ENCODE data around the gene MCM9.
"Not testable (repeated sequence)": the region's sequence is repeated elsewhere in the genome, so short reads cannot be mapped to it uniquely, and the experiment has no call there.

MCM9 gene

DNA sequence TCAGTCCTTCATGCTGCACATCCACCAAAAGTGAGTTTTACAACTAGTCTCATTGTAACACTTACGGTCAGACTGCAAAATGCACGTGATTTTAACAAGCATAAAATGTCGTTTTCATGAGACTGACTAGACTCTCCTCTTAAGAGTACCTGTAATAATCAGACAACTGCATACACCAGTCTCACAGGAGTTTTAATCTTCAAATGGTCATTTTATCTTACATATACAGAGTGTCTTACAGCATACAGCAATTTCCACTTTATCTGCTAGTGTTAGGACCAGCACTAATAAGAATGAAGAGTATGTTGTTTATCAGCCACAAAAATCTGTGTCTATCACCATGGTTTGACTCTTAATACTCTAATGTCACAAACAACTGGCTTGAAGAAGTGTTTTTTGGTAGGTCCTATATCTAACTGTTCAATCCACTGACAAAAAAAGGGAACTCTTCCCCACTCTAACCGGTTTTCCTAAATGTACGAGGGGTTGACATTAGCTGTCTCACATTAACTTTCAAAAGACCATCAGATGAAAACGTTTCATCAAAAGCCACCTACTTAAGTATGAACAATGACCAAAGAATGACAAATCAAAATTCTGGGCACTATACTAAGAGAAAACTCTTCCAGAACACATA lies 42.5 kb downstream of the MCM9 start:
- DNase-seq = no peak

DNA sequence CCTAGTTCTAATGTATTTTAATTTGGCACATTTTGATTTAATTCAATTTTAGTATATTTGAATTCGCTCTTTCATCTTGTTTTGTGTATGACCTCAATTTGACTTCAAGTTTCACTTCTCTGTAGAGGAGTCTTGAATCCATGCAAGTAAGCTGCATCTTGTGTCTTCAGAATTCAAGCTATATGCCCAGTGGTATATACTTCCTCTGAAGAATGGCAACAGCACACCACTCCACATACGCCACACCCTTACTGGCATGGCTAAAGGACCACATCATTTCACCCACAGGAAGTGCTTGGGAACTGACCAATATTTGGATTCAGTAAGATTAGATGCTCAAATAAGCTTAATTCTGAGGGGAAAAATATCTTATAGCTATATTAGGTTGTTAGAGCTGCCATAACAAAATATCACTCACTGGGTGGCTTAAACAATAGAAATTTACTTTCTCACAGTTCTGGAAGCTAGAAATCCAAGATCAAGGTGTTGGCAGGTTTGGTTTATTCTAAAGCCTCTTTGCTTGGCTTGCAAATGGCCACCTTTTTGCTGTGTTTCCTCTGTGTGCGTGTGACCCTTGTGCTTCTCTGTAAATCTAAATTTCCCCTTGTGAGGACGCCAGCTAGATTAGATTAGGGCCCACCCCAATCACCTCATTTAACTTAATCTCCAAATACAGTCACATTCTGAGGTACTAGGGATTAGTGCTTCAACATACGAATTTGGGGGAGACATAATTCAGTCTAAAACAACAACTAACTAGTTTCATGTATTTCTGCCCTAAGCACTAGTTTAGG lies 43.8 kb downstream of the MCM9 start:
- DNase-seq = no peak

DNA sequence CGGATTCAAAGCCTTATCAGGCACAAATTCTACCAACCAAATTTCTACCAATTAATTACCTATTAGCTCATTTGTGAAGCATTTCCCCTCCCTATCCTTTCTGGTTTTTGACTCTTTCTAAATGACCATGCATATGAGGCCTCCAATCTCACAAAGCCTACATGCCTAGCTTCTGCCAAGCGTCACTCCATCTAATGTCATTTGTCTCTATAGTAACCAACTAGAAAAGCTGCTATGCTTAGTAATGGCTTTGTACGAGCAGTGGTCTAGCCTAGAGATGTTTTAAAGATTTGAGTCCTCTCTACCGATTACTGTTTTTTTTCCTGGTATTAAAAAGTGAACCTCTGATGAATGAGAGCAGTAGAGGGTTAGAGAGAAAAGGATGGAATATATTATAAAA lies 45.8 kb downstream of the MCM9 start:
- DNase-seq = no peak

DNA sequence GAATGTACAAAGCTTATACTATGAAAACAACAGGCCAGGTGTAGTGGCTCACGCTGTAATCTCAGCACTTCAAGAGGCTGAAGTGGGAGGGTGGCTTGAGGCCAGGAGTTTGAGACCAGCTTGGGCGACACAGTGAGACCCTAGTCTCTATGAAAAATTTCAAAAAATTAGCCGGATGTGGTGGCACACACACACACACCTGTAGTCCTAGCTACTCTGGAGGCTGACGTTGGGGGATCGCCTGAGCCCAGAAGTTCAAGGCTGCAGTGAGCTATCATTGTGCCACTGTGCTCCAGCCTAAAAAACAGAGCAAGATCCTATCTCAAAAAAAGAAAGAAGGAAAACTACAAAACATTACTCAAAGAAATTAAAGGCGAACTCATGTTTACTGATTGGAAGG lies 48.3 kb downstream of the MCM9 start:
- no peak for DNase-seq

DNA sequence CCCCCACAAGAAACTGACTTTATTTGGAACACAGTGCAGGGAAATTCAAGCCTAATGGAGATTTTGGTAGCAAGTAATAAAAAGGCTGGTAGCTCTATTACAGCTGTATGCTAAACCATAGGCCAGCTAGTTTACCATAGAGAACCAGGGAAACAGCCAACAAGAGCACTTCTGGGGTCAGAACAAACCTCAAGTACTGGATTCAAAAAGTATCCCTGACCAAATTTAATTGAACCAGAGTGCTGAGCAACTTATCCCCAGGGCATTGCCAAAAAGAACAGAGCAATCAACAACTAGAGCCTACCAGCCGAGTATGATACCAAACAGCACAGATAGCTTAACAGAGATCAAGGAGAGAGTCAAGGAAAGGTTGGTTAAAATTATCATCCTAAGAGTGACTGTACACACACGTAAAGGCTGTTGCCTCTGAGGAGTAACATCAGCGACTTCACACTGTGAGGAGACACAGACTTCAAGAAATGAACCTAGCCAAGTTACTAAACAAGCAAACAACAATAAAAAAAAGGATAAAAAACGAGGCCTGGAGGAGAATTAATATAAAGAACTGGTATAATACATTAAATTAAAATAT lies 52.5 kb downstream of the MCM9 start:
- DNase-seq = no peak

DNA sequence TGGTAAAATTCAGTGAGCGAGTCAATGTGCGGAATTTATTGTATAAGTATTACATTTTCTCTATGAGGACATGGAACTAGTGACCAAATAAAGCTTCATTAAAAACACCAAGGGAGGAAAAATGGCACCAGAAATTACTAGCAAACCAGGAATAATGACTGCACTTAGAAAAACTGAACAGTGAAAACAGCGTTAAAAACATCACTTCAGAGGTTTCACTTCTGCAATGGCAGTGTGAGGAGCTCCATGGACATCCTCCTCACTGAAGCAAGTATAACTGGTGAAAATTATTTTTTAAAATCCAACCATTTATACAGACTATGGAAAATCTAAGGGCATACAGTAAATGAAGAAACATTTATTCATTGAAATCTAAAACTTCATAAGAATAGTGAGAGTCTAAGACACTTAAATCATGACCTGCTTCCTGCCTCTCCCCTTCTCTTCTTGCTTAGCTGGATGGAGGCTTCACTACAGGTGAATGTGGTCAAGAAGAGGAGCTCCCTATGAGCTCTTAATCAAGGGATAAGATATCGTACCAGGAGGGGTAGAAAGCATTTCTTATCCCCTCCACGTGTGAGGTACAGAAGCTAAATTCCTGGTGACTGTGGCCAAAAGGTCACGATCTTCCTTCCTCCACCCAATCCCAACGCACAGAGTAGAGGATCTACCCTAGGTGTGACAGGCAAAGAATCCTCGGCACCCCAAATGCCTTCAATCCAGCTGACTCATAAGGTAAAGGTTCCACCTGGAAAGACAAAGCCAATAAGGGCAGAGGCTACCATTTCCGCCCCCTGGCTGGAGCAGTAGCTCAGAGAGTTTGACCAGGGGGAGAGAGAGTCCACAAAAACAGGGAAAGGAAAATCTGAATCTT lies 53.3 kb downstream of the MCM9 start:
- no peak for DNase-seq

DNA sequence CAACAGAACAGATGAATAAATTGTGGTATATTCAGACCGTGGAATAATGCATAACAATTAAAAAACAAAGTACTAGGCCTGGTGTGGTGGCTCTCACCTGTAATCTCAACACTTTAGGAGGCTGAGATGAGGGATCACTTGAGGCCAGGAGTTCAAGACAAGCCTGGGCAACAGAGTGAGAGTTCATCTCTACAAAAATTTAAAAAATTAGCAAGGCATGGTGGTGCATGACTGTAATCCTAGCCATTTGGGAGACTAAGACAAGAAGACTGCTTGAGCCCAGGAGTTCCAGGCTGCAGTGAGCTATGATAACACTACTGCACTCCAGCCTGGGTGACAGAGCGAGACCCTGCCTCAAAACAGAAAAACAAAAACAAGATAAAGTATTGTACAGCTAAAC lies 57.2 kb downstream of the MCM9 start:
- no peak for DNase-seq

DNA sequence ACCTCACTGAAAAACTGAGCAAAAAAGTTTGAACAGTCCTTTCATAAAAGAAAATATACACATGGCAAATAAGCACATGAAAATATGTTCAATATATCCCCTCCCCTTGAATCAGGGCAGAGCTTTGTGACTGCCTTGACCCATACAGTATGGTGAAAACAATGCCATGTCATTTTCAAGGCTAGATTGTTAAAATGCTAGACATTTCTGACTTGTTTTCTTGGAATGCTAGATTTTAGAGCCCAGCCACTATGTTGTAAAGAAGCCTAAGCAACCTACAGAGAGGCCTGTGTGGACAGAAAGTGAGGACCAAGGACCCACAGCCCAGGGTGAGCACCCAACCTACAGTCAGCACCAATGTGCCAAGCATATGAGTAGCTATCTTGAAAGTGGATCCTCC lies 58.1 kb downstream of the MCM9 start:
- DNase-seq = no peak

DNA sequence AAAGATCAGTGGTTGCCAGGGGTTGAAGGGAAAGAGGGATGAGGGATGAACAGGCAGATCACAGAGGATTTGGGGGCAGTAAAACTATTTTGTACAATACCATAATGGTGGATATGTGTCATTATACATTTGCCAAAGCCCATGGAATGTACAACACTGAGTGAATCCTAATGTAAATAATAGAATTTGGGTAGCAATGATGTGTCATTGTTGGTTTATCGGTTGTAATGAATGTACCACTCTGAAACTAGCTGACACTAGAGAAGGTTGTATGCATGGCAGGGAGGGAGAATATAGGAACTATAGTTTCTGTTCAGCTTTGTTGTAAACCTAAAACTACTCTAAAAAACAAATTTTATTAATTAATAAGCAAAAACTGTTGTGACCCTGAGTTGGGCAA lies 58.8 kb downstream of the MCM9 start:
- no peak for DNase-seq

DNA sequence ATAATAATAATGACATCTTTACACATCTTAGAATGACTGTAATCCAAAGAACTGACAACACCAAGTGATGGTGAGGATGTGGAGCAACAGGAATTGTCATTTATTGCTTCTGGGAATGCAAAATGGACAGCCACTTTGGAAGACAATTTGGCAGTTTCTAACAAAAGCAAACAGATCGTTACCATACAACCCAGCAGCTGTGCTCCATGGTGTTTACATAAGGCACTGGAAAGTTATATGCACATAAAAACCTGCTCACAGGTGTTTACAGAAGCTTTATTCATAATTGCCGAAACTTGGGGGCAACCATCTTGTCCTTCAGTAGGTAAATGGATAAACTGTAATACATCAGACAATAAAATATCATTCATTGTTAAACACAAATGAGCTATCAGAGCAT lies 59.3 kb downstream of the MCM9 start:
- DNase-seq = no peak

DNA sequence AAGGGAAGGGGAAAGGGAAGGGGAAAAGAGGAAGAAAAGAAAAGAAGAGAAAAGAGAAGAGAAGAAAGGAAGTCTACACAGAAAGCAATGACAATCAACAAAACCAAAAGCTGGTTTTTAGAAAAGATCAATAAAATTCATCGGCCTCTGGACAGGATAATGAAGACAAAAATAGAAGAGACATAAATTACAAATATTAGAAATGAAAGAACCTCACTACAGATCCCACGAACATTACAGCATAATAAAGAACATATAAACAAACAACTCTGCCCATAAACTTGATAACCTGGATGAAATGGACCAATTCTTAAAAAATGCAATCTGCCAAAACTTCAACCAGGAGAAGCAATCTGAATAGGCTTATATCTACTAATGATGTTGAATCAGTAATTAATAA lies 61.7 kb downstream of the MCM9 start:
- DNase-seq = no peak

DNA sequence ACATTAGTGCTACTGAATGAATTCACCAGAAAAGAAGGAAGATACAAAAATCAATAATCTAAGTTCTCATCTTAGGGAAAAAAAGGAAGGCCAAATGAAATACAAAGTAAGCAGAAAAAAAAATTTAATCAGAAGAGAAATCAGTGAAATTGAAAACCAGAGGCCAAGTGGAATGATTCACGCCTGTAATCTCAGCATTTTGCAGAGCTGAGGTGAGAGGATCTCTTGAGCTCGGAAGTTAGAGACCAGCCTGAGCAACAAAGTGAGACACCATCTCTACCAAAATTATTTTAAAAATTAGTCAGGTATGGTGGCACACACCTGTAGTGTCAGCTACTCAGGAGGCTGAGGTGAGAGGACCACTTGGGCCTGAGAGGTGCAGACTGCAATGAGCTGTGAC lies 62.2 kb downstream of the MCM9 start:
- no peak for DNase-seq

DNA sequence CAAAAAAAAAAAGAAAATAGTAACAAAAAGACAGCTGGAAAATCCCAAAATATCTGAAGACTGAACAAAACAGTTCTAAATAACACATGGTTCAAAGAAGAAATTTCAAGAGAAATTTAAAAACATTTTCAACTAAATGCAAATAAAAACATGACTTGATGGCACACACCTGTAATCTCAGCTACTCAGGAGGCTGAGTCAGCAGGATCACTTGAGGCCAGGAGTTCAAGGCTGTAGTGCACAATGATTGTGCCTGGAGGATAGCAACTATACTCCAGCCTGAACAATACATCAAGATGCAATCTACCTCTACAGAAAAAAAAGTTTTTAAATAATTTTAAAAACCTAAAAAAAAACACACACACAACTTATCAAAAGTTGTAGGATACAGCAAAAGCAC lies 62.6 kb downstream of the MCM9 start:
- no peak for DNase-seq

DNA sequence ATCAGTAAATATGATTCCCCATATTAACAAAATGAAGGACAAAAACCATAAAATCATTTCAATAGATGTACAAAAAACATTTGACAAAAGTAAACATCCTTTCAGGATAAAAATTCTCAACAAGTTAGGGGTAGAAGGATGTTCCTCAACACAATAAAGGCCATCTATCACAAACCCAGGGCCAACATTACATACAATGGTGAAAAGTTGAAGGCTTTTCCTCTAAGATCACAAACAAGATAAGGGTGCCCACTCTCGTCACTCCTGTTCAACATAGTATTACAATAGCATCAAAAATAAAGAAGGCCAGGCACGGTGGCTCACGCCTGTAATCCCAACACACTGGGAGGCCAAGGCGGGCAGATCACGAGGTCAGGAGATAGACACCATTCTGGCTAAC lies 63.6 kb downstream of the MCM9 start:
- no peak for DNase-seq

DNA sequence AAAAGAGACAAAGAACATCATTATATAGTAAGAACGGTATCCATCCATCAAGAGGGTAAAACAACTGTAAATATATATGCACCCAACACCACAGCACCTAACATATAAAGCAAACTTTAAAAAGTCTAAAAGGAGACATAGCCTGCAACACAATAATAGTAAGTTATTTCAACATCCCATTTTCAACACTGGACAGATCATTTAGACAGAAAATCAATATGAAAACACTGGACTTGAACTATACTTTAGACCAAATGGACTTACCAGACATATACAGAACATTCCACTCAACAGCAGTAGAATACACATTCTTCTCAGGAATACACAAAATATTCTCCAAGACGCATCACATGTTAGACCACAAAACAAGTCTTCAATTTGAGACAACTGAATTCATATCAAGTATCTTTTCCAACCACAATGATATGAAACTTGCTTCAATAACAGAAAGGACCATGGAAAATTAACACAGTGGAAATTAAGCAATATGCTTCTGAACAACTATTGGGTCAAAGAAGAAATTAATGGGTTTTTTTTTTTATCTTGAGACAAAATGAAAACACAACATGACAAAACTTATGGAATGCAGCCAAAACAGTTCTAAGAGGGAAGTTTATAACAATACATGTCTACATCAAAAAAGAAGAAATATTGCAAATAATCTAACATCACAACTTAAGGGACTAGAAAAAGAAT lies 64.9 kb downstream of the MCM9 start:
- no peak for DNase-seq

DNA sequence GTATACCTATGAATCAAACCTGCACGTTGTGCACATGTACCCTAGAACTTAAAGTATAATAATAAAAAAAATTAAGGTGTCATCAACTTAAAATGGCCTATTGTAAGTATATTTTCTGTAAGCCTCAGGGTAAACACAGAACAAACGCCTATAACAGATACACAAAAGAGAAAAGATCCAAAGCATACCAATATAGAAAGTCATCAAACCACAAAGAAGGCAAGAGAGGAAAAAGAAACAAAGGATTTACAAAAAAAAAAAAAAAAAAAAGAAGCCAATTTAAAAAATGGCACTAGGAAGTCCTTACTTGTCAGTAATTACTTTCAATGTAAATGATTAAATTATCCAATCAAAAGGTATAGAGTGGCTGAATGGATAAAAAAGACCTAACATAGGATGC lies 65.6 kb downstream of the MCM9 start:
- no peak for DNase-seq

DNA sequence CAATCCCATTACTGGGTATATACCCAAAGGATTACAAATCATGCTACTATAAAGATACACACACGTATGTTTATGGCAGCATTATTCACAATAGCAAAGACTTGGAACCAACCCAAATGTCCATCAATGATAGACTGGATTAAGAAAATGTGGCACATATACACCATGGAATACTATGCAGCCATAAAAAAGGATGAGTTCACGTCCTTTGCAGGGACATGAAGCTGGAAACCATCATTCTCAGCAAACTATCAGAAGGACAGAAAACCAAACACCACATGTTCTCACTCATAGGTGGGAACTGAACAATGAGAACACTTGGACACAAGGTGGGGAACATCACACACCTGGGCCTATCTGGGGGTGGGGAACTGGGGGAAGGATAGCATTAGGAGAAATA lies 66.1 kb downstream of the MCM9 start:
- DNase-seq = not testable (repeated sequence)

DNA sequence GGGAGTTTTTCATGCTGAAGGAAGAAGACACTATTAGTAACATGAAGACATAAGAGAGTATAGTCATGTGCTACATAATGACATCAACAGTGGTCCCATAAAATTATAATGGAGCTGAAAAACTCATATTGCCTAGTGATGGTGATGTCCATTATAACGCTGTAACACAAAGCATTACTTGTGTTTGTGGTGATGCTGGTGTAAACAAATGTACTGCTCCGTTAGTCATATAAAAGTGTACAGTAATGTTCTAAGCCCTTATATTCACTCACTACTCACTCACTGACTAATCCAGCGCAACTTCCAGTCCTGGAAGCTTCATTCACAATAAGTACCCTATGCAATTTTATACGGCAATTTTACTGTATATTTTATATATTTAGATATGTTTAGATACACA lies 67.8 kb downstream of the MCM9 start:
- no peak for DNase-seq

DNA sequence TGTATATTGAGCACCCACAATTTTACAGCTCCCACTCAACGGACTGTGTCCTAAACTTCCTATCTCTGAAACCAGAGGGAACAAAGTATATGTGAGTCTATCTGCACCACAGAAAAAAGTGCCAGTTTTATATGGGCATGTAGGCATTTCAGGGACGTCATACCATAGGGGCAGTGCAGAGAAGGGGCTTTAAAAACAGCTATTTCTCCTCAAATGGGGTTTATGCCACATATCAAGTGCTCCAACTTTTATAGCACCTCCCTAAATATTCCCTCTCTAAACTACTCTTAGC lies 69.9 kb downstream of the MCM9 start:
- no peak for DNase-seq

DNA sequence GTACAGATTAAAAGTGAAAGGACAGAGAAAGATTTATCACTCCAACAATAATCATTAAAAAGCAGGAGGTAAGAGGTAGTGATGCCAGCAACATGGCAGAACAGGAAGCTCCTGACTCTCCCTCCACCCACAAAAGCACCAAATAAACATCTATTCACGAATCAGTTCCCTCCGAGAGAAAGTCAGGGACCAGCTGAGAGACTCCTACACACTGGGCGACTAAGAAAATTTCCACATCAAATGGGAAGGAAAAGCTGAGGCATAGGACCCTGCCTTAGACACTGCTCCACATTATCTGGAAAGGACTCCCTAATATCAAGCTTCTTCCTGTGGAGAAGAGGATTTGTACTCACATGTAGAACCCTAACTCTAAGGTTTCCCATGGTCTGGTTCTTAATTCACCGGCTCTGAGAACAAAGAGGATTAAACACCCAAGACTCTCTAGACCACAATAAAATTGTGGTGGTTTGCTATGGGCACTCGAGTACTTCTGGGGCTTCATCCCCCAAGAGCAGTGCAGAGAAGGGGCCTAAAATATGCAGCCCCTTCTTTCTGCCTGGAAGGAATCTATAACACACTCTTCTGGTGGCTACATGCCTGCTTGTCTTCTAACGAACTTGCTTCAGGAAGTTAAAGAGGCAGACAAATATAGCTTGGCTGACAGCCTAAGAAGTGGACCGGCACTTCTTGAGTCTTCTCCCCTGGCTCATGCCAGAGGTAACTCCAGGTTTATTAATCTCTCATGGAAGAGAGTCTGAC lies 70.4 kb downstream of the MCM9 start:
- DNase-seq = no peak

DNA sequence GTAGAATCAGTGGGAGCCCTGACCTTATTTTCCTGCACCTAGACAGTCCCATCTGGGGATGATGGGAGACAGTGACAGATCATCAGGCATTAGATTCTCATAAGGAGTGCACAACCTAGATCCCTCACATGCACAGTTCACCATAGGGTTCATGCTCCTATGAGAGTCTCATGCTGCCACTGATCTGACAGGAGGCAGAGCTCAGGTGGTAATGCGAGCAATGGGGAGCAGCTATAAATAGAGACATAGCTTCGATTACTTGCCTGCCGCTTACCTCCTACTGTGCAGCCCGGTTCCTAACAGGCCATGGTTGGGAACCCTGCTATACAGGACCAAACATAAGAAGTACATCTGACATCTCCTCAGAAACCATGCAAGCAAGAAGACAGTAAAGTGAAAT lies 72.5 kb downstream of the MCM9 start:
- no peak for DNase-seq

DNA sequence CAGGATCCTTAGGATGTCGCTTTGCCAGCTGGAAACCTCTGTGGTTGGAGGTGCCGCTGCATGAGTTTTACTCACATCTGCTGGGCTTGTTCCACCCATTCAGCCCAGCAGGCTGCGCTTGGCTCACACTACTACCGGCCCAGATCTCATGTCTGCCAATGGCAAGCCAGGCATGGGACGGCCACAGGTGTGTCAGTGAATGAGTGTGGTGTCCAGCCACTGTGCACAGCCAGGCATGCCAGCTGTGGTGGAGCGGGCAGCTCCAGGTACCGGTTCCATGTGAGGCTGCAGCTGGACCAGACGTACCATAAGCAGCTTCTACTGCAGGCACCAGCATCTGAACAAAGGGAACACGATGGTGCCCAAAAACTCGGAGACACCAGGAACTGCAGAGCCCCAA lies 74.1 kb downstream of the MCM9 start:
- no peak for DNase-seq

All from activated naive CD4-positive, alpha-beta T cell treated with Interleukin-2 at 50 U/mL for 16 hours (primary cell).